CD4-positive, alpha-beta T cell treated with Interferon alpha-2 for 1 hour (primary cell): ENCODE results near the gene C8B.

Experiments used
- DNase-seq, 2 donors: peaks; one replicate each; pipeline ENCODE4 v3.0.0-alpha.2; 2020 to 2022

C8B gene

GRCh38 chr1:56897150-56898004 lies 68.4 kb downstream of the C8B start:
- no peak for DNase-seq

GRCh38 chr1:56894014-56894413 lies 71.8 kb downstream of the C8B start:
- no peak for DNase-seq

- no peak for DNase-seq
Measured at GRCh38 chr1:56890229-56890628, 75.6 kb downstream of the C8B start.

GRCh38 chr1:56881417-56881816 lies 84.4 kb downstream of the C8B start:
- DNase-seq = no peak

GRCh38 chr1:56880774-56881173 lies 85.0 kb downstream of the C8B start:
- no peak for DNase-seq
